ENCODE results near the gene SUGP2. TPM values are rescaled to one million over a fixed set of nuclear protein-coding genes. Genes with fewer than 3 reads are reported as not detected.

SUGP2 gene
- total and polyA plus RNA-seq, 9 of the 15 experiments (the other 6 are each of a cell fraction or from before 2014, with no cell fraction given): 13.1 to 101 (median 63.1) TPM

- Histone ChIP-seq H3K9me1 (ENCODE audit: control insufficient read depth, insufficient read depth, low read length) (no peaks in the 10 kb centered on the region), H3K4me2 (ENCODE audit: insufficient read depth, low read length) (no peak overlapping the region), H3K27me3 (ENCODE audit: control insufficient read depth in 2 of 2, insufficient read depth in 2 of 2, low read length in 2 of 2) (peaks cover 4 to 33% of the 10 kb centered on the region in 2 experiments; a peak in 3 of 5 replicates), H3K9me3 (replicated peaks; ENCODE audit: control insufficient read depth, insufficient read depth, low read depth, low read length) (no peaks in the 10 kb centered on the region), H3K79me2 (ENCODE audit: control insufficient read depth, insufficient read depth, low read length) (no peaks in the 10 kb centered on the region), H4K20me1 (replicated peaks; ENCODE audit: control insufficient read depth, insufficient read depth, low read length) (no peaks in the 10 kb centered on the region), H3K36me3 (ENCODE audit: control insufficient read depth, insufficient read depth, low read length) (no peaks in the 10 kb centered on the region), H3K9ac (ENCODE audit: insufficient read depth in 1 of 2, low read depth in 2 of 2, low read length in 2 of 2) (no peak overlapping the region), H3K4me1 (replicated peaks in 1 of 2; ENCODE audit: control insufficient read depth in 2 of 2, insufficient read depth in 2 of 2, low read length in 2 of 2) (no peaks in the 10 kb centered on the region; a peak in 1 of 5 replicates), H3K27ac (ENCODE audit: extremely low read depth, low read depth, low read length) (no peak overlapping the region), H2AFZ (ENCODE audit: low read depth, low read length) (no peak overlapping the region), H3K4me3 (no peak overlapping the region)
- DNase-seq (ENCODE audit: extremely low read depth in 1 of 4, low spot score in 3 of 4): no peak
- in situ Hi-C loops (cut with MboI): no loop called here
- no TSS peak for BruUV-seq (replicated peaks)
- ChIA-PET CTCF (ENCODE audit: low intra/inter-chr PET ratio) (no interaction called here), POLR2A (no interaction called here)
- intact Hi-C loops (cut with micrococcal nuclease): no loop called here
- no peak for ATAC-seq
- TF ChIP-seq ZNF280B (CRISPR knock-in tag; IDR thresholded peaks at IDR 0.05): no peak
- no peak for TF ChIP-seq ZNF311 (CRISPR knock-in tag; IDR thresholded peaks at IDR 0.05)
- no peak for TF ChIP-seq E4F1 (CRISPR knock-in tag; IDR thresholded peaks at IDR 0.05; ENCODE audit: borderline replicate concordance)
- TF ChIP-seq TEAD1 (CRISPR knock-in tag; IDR thresholded peaks at IDR 0.05): no peak
- no peak for TF ChIP-seq JUN (IDR thresholded peaks at IDR 0.05; ENCODE audit: borderline replicate concordance, low read depth, low read length)
- no peak for TF ChIP-seq JUN (CRISPR knock-in tag; IDR thresholded peaks at IDR 0.05; ENCODE audit: borderline replicate concordance)
- no peak for TF ChIP-seq ZBTB33 (CRISPR knock-in tag; IDR thresholded peaks at IDR 0.05)
- TF ChIP-seq ZNF561 (CRISPR knock-in tag; conservative IDR thresholded peaks at IDR 0.05): no peak
- no peak for TF ChIP-seq TGIF2 (CRISPR knock-in tag; IDR thresholded peaks at IDR 0.05)
- no peak for TF ChIP-seq RBM34 (IDR thresholded peaks at IDR 0.05; ENCODE audit: borderline replicate concordance, insufficient read depth, low read length)
- 0% methylated on average over 2 of the region's 2 CpGs for WGBS (ENCODE audit: insufficient coverage, low coverage, missing lambda C conversion rate)
- no peak for FAIRE-seq
These were observed 78.3 kb downstream of the SUGP2 start for GRCh38 chr19:18955042-18955441.

Measured in K562 (cell line).